Activated T-cell treated with anti-CD3 and anti-CD28 coated beads, Interleukin-2, amount 50 U/mL, for 1 hour (primary cell): ENCODE data around the gene KLHL36.
A peak's percentile ranks its signal among the peaks of the same experiment; 100 is the strongest.

Experiments
- DNase-seq: peaks from one replicate; pipeline ENCODE4 v3.0.0-alpha.2; 2020

KLHL36 gene

DNA sequence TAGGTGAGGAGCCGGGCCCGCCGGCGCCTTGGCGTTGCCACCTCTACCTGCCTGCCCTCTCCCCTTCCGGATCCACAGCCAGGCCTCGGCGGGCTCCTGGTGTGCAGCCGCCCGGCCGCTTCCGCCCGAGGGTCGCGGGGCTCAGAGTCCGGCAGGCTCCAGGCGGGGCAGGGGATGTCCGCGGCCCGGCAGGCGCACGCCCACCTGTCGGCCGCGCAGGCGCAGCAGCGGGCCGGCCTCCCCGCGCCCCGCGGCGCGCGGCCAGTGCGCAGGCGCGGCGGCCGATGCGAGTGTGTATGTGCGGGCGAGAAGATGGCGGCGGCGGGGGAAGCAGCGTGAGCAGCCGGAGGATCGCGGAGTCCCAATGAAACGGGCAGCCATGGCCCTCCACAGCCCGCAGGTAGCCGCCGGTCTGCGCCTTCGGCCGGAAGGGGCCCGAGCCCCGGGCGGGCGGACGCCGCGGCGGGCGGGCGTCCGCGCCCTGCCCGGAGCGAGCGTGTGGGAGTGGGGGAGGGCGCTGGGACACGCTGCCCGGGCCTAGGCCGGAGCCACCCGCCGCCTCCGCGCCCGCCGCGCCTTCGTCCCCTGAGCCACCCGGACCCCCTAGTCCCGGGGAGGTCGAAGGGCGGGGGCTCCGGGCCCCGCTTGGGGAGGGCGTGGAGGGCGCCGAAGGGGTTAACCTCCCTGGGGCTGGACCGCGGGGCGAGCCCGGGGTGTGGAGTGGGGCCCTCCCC, 51.6 kb downstream of the KLHL36 start, which contains the start of gene USP10:
USP10 (plus strand) TSS at position 289 of the 734 bp plus-strand sequence; CDS start at position 380, 91 bp downstream.
- DNase-seq: peak; percentile 87

DNA sequence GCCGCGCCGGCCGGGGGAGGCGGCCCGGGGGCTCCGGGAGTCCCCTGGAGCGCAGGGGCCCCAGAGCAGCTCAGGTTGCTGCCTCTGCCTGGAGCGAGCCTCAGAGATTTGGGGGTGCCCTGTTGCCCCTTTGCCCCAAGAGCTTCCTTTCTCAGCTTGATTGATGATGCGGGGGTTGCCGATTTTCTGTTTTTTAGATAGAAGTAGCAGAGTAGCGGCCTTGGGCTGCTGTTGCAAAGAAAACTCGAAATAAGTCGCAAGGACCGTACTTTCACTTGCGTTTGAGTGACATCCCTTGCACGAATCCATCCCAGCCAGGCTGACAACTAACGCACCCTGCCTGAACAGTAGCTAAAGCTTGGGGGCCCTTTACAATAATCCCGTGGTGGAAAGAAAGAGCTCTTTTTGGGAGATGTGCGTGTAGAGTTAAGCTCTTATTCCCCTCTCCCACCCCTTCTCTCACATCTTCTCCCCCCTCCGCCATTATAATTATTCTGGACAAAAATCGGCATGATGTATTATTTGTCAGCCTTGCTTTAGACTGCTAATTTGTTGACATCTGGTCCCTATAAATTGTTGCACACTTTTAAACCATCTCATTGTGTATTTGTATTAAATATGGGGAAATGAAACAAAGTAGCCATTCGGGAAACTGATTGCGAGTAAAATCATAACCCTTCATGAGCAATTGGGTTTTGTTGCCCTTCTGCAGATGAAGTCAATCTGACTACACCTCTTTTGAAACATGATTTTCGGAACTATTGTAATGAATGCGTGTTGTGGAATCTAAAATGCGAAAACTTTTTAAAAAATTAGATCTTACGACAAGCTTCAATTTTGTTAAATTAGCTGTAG, 52.4 kb downstream of the KLHL36 start:
- no peak for DNase-seq

DNA sequence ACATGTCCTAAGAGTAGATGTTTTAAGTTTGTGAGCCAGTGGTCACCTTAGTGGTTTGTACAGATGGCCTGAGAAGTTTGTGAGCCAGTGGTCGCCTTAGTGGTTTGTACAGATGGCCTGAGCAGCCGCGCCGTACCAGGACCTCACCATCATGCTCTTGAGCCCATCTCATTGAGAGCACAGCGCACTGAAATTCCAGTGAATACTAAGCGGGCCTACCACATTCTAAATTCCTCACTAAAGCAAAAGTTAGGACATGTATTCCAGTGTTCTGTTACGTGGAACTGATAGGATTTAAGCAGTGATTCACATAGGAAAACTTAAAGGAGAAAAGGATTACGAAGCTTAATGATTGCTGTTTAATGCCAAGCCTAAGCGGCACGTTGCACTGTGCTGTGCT, 55.4 kb downstream of the KLHL36 start:
- DNase-seq: no peak

DNA sequence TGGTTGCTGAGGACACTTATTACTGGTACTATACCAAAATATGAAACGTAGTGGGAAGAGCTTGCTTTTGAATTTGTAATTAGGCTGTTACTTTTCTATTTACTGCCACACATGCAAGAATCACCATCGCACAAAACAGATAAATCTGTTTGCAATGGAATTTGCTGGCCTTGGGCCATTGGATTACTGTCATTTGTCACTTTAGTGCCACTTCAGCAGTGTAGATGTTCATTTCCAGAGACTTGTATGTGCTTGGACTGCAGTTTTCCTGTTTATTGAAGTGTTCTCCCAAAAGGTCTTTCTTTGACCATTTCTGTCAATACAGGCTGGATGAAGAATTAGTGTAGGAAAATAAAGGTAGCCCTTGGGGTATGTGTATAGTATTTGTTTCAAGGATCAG, 55.9 kb downstream of the KLHL36 start:
- no peak for DNase-seq

DNA sequence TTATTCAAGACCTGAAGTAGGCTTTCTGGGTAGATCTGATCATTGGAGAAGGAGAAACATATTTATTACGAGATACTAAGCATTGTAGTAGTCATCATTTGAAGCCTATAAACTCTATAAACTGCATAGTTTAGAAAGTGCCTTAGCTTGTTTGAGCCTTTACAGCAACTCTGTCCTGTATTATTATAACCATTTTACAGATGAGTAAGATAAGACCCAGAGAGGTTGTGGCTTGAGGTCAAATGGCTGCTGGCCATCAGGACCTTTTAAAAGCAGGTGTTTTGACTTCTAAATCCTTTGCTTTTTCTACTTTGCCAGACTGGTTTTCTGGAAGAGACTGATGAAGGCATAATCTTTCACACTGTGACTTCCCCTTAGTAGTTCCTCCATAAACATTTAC, 58.5 kb downstream of the KLHL36 start:
- no peak for DNase-seq

DNA sequence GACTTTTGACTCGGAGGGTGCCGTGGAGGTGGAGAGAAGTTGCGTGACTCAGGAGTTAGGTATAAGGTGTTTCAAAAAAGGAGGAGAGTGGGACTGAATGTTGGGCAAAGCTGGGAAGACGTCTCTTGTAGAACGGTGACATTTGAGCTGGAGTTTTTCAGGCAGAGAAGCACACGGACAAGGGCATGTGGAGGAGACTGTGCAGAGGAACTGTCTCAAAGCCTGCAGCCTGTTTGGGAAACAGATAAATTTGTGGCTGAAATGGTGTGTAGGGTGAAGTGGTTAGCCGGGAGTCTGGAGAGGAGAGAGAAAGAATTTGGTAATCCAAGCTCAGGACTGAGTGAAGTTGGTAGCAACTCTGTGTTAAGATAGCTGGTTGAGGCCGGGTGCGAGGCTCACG, 61.3 kb downstream of the KLHL36 start:
- DNase-seq: no peak

DNA sequence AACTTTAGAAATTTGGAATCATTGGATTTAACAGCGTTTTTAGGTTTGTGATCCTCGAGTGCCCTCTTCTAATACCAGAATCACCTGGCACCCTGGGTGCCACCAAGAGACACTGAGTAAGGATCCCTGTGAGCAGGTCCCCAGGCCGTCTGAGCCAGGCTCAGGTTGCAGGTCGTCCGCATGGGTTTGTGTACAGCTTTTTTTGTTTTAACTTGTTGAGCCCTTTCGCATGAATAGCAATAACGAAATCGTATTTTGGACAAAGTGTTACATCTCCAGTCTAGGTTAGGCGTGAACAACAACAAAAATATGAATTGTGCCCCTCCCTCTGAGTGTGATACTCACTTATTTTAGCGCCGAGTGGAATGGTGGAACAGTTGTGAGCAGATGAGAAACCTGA, 62.4 kb downstream of the KLHL36 start:
- no peak for DNase-seq
